ENCODE data around the gene SSTR4.

DNA sequence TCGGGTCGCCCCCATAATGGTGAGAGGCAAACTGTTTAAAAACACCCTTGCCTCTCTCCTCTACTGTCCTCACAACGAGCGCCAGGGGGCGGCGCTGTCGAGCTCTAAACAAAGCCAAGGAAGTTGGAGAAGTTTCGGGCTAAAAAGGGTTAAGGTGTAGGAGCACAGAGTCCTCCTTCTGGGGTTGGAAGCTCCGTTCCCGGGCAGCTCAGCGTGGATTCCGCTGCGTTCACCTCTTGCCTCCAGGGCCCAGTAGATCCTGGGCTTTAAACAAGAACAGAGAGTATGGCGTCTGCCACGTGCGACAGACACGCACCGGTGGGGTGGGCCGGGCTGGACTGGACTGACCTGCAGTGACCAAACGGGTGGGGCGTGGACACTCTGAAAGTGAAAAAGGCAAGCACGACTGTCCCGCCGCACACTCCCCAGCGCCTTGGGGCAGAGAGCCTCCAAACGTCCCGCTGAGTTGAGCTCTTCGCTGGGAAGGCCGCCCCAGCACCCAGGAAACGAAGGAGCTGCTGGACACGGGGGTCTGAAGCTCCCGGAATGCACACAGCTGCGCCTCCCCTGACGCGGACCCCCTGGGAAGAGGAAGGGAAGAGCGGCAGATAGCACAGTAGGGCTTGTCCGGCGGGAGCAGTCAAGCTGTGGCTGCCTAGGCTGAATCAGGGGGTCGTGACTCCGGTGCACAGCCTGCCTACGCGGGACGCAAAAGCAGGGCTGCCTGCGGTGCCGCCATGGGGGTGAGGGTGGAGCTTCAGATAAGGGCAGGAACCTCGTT, 15.9 kb downstream of the SSTR4 start:
- TF ChIP-seq CSDC2 (CRISPR knock-in tag; IDR thresholded peaks at IDR 0.05) (no peak), ZFP3 (CRISPR knock-in tag; IDR thresholded peaks at IDR 0.05) (no peak), SNAI2 (CRISPR knock-in tag; IDR thresholded peaks at IDR 0.05) (no peak), RARB (CRISPR knock-in tag; IDR thresholded peaks at IDR 0.05) (no peak), CREB5 (CRISPR knock-in tag; IDR thresholded peaks at IDR 0.05; ENCODE audit: low read depth) (no peak), ARNTL (CRISPR knock-in tag; IDR thresholded peaks at IDR 0.05; ENCODE audit: borderline replicate concordance, low read depth) (no peak), TOX (CRISPR knock-in tag; IDR thresholded peaks at IDR 0.05; ENCODE audit: borderline replicate concordance) (no peak), TCF4 (CRISPR knock-in tag; IDR thresholded peaks at IDR 0.05; ENCODE audit: borderline replicate concordance) (no peak), PATZ1 (CRISPR knock-in tag; IDR thresholded peaks at IDR 0.05; ENCODE audit: borderline replicate concordance) (no peak), PPARA (CRISPR knock-in tag; IDR thresholded peaks at IDR 0.05; ENCODE audit: borderline replicate concordance) (no peak), GLIS3 (CRISPR knock-in tag; IDR thresholded peaks at IDR 0.05) (no peak)
- TF ChIP-seq, protein P1, sequence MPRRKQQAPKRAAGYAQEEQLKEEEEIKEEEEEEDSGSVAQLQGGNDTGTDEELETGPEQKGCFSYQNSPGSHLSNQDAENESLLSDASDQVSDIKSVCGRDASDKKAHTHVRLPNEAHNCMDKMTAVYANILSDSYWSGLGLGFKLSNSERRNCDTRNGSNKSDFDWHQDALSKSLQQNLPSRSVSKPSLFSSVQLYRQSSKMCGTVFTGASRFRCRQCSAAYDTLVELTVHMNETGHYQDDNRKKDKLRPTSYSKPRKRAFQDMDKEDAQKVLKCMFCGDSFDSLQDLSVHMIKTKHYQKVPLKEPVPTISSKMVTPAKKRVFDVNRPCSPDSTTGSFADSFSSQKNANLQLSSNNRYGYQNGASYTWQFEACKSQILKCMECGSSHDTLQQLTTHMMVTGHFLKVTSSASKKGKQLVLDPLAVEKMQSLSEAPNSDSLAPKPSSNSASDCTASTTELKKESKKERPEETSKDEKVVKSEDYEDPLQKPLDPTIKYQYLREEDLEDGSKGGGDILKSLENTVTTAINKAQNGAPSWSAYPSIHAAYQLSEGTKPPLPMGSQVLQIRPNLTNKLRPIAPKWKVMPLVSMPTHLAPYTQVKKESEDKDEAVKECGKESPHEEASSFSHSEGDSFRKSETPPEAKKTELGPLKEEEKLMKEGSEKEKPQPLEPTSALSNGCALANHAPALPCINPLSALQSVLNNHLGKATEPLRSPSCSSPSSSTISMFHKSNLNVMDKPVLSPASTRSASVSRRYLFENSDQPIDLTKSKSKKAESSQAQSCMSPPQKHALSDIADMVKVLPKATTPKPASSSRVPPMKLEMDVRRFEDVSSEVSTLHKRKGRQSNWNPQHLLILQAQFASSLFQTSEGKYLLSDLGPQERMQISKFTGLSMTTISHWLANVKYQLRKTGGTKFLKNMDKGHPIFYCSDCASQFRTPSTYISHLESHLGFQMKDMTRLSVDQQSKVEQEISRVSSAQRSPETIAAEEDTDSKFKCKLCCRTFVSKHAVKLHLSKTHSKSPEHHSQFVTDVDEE (CRISPR knock-in tag; IDR thresholded peaks at IDR 0.05): no peak
- TF ChIP-seq, protein P2, sequence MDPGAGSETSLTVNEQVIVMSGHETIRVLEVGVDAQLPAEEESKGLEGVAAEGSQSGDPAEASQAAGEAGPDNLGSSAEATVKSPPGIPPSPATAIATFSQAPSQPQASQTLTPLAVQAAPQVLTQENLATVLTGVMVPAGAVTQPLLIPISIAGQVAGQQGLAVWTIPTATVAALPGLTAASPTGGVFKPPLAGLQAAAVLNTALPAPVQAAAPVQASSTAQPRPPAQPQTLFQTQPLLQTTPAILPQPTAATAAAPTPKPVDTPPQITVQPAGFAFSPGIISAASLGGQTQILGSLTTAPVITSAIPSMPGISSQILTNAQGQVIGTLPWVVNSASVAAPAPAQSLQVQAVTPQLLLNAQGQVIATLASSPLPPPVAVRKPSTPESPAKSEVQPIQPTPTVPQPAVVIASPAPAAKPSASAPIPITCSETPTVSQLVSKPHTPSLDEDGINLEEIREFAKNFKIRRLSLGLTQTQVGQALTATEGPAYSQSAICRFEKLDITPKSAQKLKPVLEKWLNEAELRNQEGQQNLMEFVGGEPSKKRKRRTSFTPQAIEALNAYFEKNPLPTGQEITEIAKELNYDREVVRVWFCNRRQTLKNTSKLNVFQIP (CRISPR knock-in tag; IDR thresholded peaks at IDR 0.05; ENCODE audit: borderline replicate concordance, low read depth): no peak
